HL-60 (cell line): ENCODE results near the gene PDE3A.

Experiments used
- CTCF ChIP-seq: IDR thresholded peaks from one replicate; pipeline ENCODE4 v1.5.1; 2011; ENCODE audit warnings: low read length, control low read depth, inconsistent platforms; ENCODE audit not compliant: insufficient read depth
- GABPA ChIP-seq: IDR thresholded peaks from 2 replicates; pipeline ENCODE4 v1.6.1; 2012; ENCODE audit warnings: low read depth
- POLR2AphosphoS5 ChIP-seq: IDR thresholded peaks from 2 replicates; pipeline ENCODE4 v1.6.1; 2012; ENCODE audit warnings: low read depth

- TF ChIP-seq CTCF: no peak
- TF ChIP-seq POLR2AphosphoS5: no peak
- TF ChIP-seq GABPA: no peak
Observed at GRCh38 chr12:20455001-20455706, 86.8 kb downstream of the PDE3A start.
